Left lobe of liver (tissue), 2 donors: ENCODE data around the gene KIAA0513. TPM values are rescaled to one million over a fixed set of nuclear protein-coding genes. Genes with fewer than 3 reads are reported as not detected.

Experiments
- ATAC-seq: fragments of 200-7000 bp; cut with Tn5 transposase; one replicate; pipeline ENCODE4 v1.9.1; 2020; ENCODE audit warnings: mild to moderate bottlenecking, moderate library complexity
- DNase-seq: peaks from one replicate; pipeline ENCODE4 v3.0.0-alpha.2; 2020; ENCODE audit warnings: low spot score
- total RNA-seq: library from RNA; stranded (reverse); gene quantifications from one replicate; pipeline ENCODE4 v1.2.1, GENCODE V29; 2021
- donor health status: DM: no; HTN: no; CAD: no; lungs with moderate emphysema.
- donor health status: DM: no; HTN: yes; CAD: no.

Gene KIAA0513
- total RNA-seq, 1 donor from 2014 or later: 5.0 TPM

- ATAC-seq (no peak), DNase-seq (no peak)
Observed at GRCh38 chr16:85003725-85004586, 23.6 kb upstream of the KIAA0513 start.

- no peak for DNase-seq
- ATAC-seq: no peak
Observed at GRCh38 chr16:85004587-85005205, 22.9 kb upstream of the KIAA0513 start.

- no peak for ATAC-seq
- DNase-seq: no peak
Observed at GRCh38 chr16:85005285-85006069, 22.1 kb upstream of the KIAA0513 start.

GRCh38 chr16:85006639-85007038, 21.0 kb upstream of the KIAA0513 start:
- DNase-seq: no peak
- no peak for ATAC-seq

GRCh38 chr16:85007496-85008214, 19.9 kb upstream of the KIAA0513 start:
- ATAC-seq: no peak
- DNase-seq: no peak

GRCh38 chr16:85008271-85008670, 19.3 kb upstream of the KIAA0513 start:
- ATAC-seq (no peak), DNase-seq (no peak)

- ATAC-seq (peak; percentile 1), DNase-seq (no peak)
Observed at GRCh38 chr16:85010446-85010930, 17.1 kb upstream of the KIAA0513 start.

GRCh38 chr16:85010931-85011845, 16.4 kb upstream of the KIAA0513 start, which contains the start of gene ZDHHC7:
ZDHHC7 (minus strand) TSS chr16:85011535; CDS start chr16:84990618, 20,917 bp downstream.
- ATAC-seq (peak; percentile 93), DNase-seq (peak; percentile 87)

- no peak for DNase-seq
- no peak for ATAC-seq
Observed at GRCh38 chr16:85011846-85012284, 15.7 kb upstream of the KIAA0513 start.

- ATAC-seq: no peak
- DNase-seq: no peak
Observed at GRCh38 chr16:85014311-85014710, 13.3 kb upstream of the KIAA0513 start.

- ATAC-seq (no peak), DNase-seq (no peak)
Observed at GRCh38 chr16:85015481-85016187, 12.0 kb upstream of the KIAA0513 start.

- ATAC-seq (no peak), DNase-seq (no peak)
Observed at GRCh38 chr16:85017151-85017550, 10.4 kb upstream of the KIAA0513 start.

GRCh38 chr16:85017633-85018032, 10.0 kb upstream of the KIAA0513 start:
- no peak for DNase-seq
- ATAC-seq: no peak

- ATAC-seq (no peak), DNase-seq (no peak)
Observed at GRCh38 chr16:85018529-85019236, 8.9 kb upstream of the KIAA0513 start.

- ATAC-seq (peak; percentile 91), DNase-seq (peak; percentile 56)
Observed at GRCh38 chr16:85019659-85020245, 7.8 kb upstream of the KIAA0513 start.

- DNase-seq: no peak
- ATAC-seq: no peak
Observed at GRCh38 chr16:85025781-85026653, 1.6 kb upstream of the KIAA0513 start.

- ATAC-seq: no peak
Observed at GRCh38 chr16:85026703-85027102, 892 bp upstream of the KIAA0513 start.

More at GRCh38 chr16:85026703-85027102, 892 bp upstream of the KIAA0513 start:
- no peak for DNase-seq
